Testis (tissue), 3 donors: ENCODE results near the gene TRIM16. TPM values are rescaled to one million over a fixed set of nuclear protein-coding genes. Genes with fewer than 3 reads are reported as not detected.
"Not testable (repeated sequence)": the region's sequence is repeated elsewhere in the genome, so short reads cannot be mapped to it uniquely, and the experiment has no call there.

Source experiments
- DNase-seq: peaks from one replicate; pipeline ENCODE4 v3.0.0-alpha.2; 2019
- H3K27ac ChIP-seq, 2 donors: fragments of 200-600 bp; sonication (generic); one replicate each; pipeline ENCODE4 v1.5.1; 2019
- H3K27me3 ChIP-seq: fragments of 200-600 bp; sonication (generic); one replicate; pipeline ENCODE4 v1.5.1; 2019
- H3K36me3 ChIP-seq: fragments of 200-600 bp; sonication (generic); one replicate; pipeline ENCODE4 v1.5.1; 2017; ENCODE audit warnings: low read depth; ENCODE audit errors: missing control alignments
- H3K4me1 ChIP-seq: fragments of 200-600 bp; sonication (generic); one replicate; pipeline ENCODE4 v1.5.1; 2019
- H3K4me3 ChIP-seq, 2 donors: fragments of 200-600 bp; sonication (generic); one replicate each; pipeline ENCODE4 v1.5.1; 2017 to 2019
- H3K9me3 ChIP-seq: fragments of 200-600 bp; sonication (generic); one replicate; pipeline ENCODE4 v1.5.1; 2017
- CTCF ChIP-seq, 3 experiments: fragments of 450-650 bp in 2 of 3; fragments of 200-600 bp in 1 of 3; sonication (generic) in 1 of 3; IDR thresholded peaks; one replicate each; pipeline ENCODE4 v1.5.1; 2016 to 2019; ENCODE audit warnings: antibody characterized with exemption in 3 of 3, mild to moderate bottlenecking in 2 of 3, moderate library complexity in 1 of 3
- POLR2A ChIP-seq: fragments of 450-650 bp; IDR thresholded peaks from one replicate; pipeline ENCODE4 v1.6.1; 2017; ENCODE audit warnings: antibody characterized with exemption, mild to moderate bottlenecking, moderate library complexity
- WGBS, 2 donors: methylation state at CpG; one replicate each; pipeline ENCODE4 v1.1.5; 2018; 5-methylcytosine and 5-hydroxymethylcytosine counted together
- intact Hi-C: fragments of 100-400 bp; cut with DNase I; formaldehyde crosslinking; loops from one replicate; pipeline ENCODE4 v1.15.1; 2023; ENCODE audit warnings: low total_unique reads
- polyA plus RNA-seq: library from polyadenylated mRNA; stranded (reverse); fragments of 350-450 nt; fragmentation: Illumina TruSeq; extraction: RNeasy Lipid Tissue Mini Kit (QIAGEN cat#74804); gene quantifications from one replicate; pipeline ENCODE4 v1.2.3, GENCODE V29; 2014; ENCODE audit warnings: low read depth, low replicate concordance; ENCODE audit not compliant: insufficient read depth
- total RNA-seq, 2 donors: library from RNA; depleted of rRNA; stranded (reverse); fragments of >200 nt; gene quantifications; one replicate each; pipeline ENCODE4 v1.2.3, GENCODE V29; 2016

TRIM16 gene
- total and polyA plus RNA-seq, 3 donors from 2014 or later = 24.4 to 52.5 (median 38.3) TPM

DNA sequence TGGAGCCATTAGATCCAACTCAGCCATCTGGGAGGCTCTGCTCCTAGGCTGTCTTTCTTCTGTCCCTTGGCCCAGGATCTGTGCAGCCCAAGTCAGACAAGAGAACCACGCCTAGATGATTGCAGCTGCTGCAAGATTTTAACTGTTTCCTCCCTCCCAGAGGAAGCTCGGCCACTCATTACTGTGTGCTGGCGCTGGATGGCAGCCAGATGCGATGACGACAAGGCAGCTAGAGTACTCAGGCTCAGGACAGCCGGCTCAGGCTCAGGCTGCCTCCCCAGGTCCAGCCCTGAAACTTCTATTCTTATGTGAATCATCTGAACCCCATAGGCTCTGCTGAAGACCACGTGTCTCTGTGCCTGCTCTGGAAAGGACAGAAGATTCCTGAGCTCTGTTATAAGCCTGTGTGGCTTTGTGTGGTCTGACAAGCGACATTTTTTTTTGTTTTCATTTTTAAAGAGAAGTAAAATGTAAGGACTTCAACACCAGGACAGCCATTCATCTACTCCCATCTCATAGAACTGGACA lies 32.5 kb downstream of the TRIM16 start:
- peaks cover 23% of the 10 kb centered on the region for H3K4me1 ChIP-seq
- WGBS, 2 donors = 15 to 25% methylated on average over 5 to 8 of the region's 8 CpGs
- peak overlapping the region; percentile 41 to 63 for H3K4me3 ChIP-seq
- DNase-seq = peak; percentile 97
- no peak for TF ChIP-seq POLR2A
- no peaks in the 10 kb centered on the region for H3K27me3 ChIP-seq
- no peaks in the 10 kb centered on the region for H3K36me3 ChIP-seq
- no peaks in the 10 kb centered on the region for H3K9me3 ChIP-seq
- H3K27ac ChIP-seq = peak overlapping the region; percentile 74 to 86
- intact Hi-C loops = no loop called here

DNA sequence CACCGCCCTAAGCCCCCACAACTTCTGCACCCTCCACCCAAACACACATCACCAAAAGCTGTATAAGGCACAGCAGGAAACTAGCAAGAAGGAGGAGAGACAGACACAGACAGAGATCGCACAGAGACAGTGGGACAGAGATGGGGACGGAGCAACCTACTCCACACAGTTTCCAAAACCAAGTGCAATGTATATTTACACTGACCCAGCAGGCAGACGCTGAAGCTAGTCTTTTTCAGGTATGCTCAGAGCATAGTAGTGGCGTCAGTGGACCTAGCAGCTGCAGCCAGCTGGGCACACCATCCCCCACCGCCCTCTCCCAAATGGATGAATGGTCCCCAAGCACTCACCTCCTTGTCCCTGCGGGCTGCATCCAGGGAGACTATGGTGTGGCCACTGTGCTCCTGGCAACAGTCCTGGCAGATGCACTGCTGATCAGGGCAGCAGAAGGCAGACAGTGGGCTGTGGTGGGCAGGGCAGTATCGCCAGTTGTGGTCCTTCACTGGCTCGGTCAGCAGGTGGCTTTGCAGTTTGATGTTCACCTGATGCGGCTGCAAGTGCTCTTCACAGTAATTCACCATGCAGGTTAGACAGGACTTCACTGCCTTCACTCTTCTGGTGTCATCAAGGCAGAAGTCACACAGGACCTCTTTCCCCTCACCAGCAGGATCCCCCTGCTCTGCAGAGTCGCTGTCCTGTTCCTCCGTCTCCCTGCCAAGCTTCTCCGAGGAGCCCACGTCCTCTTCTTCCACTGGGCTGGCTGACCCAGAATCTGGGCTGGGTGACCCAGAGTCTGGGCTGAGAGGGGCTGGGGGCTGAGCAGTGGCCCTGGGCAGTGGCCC lies 33.1 kb downstream of the TRIM16 start:
- WGBS, 2 donors = 27 to 33% methylated on average over 4 to 14 of the region's 14 CpGs
- no peaks in the 10 kb centered on the region for H3K9me3 ChIP-seq
- peak overlapping the region; percentile 74 to 86 for H3K27ac ChIP-seq
- H3K36me3 ChIP-seq = no peaks in the 10 kb centered on the region
- H3K4me1 ChIP-seq = peaks cover 23% of the 10 kb centered on the region
- intact Hi-C loops = no loop called here
- no peak for DNase-seq
- no peaks in the 10 kb centered on the region for H3K27me3 ChIP-seq
- TF ChIP-seq POLR2A = no peak
- no peak for TF ChIP-seq CTCF (IDR thresholded peaks at IDR 0.05)
- H3K4me3 ChIP-seq = peak overlapping the region; percentile 41 to 63

DNA sequence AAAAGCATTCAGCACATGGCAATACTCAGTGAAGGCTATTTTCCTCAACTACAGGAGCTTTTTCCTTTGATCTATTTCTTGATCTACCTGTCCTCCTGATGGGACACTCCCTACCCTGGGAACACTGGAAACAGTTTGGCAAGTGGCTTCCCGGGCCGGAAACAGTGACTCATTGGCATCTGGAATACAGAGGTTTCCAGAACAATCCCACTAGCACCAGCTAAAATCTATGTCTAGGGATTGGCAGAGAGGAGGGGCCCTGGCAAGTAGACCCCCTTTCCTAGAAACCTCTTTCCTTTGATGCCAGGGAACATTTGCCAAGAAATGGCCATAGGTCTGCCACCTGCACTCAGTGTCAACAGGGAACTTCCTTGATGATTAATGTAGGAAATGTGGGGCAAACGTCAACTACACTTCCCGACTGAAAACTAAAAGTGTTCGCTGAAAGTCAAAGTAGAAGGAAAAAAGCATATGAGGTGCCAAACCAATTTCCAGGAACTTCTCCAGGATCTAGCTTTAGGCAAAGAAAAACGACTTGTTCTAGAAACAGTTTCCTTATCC lies 34.2 kb downstream of the TRIM16 start:
- H3K27ac ChIP-seq = peak overlapping the region; percentile 74 to 86
- DNase-seq = no peak
- intact Hi-C loops = no loop called here
- H3K4me1 ChIP-seq = peaks cover 27% of the 10 kb centered on the region
- H3K4me3 ChIP-seq = peak overlapping the region; percentile 41 to 63
- H3K36me3 ChIP-seq = no peaks in the 10 kb centered on the region
- no peaks in the 10 kb centered on the region for H3K27me3 ChIP-seq
- TF ChIP-seq CTCF (IDR thresholded peaks at IDR 0.05) (no peak), POLR2A (no peak)
- H3K9me3 ChIP-seq = no peaks in the 10 kb centered on the region
- WGBS, 2 donors = 26 to 33% methylated on average over 6 of the region's 6 CpGs

DNA sequence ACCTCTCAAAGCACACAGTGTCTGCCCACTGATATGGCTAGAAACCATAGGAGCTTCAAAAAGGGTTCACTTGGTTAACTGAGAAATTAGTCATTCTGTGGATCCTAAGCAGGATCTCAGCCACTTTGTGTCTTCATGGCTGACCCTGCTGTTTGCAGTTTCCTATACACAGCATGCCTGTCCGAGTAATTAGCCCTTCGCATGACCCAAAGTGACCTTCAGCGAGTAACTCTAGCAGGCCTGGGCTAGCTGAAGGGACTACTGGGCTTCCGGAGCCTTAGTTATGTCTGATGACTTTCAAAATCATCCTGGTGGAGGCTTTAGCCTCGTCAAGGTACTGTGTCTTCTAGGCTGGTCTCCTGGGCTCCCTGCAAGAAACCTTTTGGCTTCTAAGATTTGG lies 35.7 kb downstream of the TRIM16 start:
- 70% methylated on average over 5 of the region's 5 CpGs for WGBS, 2 donors

GRCh38 chr17:15645942-15646312 lies 38.2 kb downstream of the TRIM16 start:
- 37 to 48% methylated on average over 5 of the region's 5 CpGs for WGBS, 2 donors
- H3K27ac ChIP-seq, H3K4me3 ChIP-seq, DNase-seq, H3K27me3 ChIP-seq, intact Hi-C loops, H3K36me3 ChIP-seq, H3K9me3 ChIP-seq: not testable (repeated sequence)
- H3K4me1 ChIP-seq = peaks cover 12% of the 10 kb centered on the region

More for the DNA sequence above, 35.7 kb downstream of the TRIM16 start:
- Histone ChIP-seq H3K4me3 (peak overlapping the region in 1 of 2 donors; percentile 63), H3K9me3 (no peaks in the 10 kb centered on the region), H3K27me3 (no peaks in the 10 kb centered on the region), H3K4me1 (peaks cover 16% of the 10 kb centered on the region), H3K36me3 (no peaks in the 10 kb centered on the region), H3K27ac (peak overlapping the region in 1 of 2 donors; percentile 24)
- TF ChIP-seq CTCF (IDR thresholded peaks at IDR 0.05) (no peak), POLR2A (no peak)
- no peak for DNase-seq
- intact Hi-C loops = no loop called here

- DNase-seq, H3K4me1 ChIP-seq, H3K27ac ChIP-seq, H3K27me3 ChIP-seq, H3K36me3 ChIP-seq, intact Hi-C loops, H3K9me3 ChIP-seq, H3K4me3 ChIP-seq: not testable (repeated sequence)
- 59 to 70% methylated on average over 10 of the region's 10 CpGs for WGBS, 2 donors
These were observed 38.8 kb downstream of the TRIM16 start for GRCh38 chr17:15645099-15645941.

DNA sequence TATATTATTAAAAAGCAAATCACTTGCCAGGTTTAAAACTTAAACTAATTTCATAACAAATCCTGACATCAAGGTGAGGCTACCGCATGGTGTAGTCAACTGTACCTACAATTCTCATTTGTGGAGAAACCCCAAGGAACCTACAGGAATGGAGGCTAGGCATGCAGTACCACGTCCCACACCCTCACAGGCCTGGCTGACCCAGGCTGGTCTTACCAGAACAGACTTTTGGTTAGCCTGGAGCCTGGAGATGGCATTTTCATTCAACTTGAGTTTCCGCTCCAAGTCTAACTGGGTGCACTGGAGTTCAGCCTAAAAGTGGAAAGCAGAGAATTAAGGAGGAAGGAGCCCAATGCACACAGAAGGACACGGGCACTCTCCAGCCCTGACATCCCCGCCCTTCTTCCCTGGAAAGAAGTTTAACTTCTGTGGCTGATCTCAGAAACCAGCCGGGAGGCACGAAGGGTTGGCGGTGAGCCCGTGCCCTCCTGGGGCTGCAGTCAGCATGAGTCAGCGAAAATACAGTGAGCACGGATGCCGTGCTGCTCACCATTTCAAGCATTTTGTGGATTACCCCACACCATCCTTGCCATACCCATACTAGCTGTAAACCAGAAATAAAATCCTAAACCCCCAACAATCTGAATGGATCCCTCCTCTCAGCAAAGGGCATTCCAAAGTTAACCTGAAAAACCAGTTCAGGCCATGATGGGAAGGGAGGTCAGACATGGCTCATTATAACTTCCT lies 41.4 kb downstream of the TRIM16 start:
- DNase-seq, H3K4me3 ChIP-seq, H3K36me3 ChIP-seq, H3K9me3 ChIP-seq, H3K27ac ChIP-seq, intact Hi-C loops, H3K4me1 ChIP-seq, H3K27me3 ChIP-seq: not testable (repeated sequence)
- 81 to 100% methylated on average over 1 to 2 of the region's 12 CpGs for WGBS, 2 donors

- H3K4me1 ChIP-seq, H3K36me3 ChIP-seq, H3K9me3 ChIP-seq, intact Hi-C loops, H3K27ac ChIP-seq, DNase-seq, H3K4me3 ChIP-seq, H3K27me3 ChIP-seq: not testable (repeated sequence)
- 86 to 87% methylated on average over 1 to 4 of the region's 4 CpGs for WGBS, 2 donors
These were observed 42.1 kb downstream of the TRIM16 start for GRCh38 chr17:15642014-15642413.
